Activated T-cell treated with anti-CD3 and anti-CD28 coated beads for 48 hours (primary cell): ENCODE results near the gene TMEM61.

Experiments
- DNase-seq: peaks from one replicate; pipeline ENCODE4 v3.0.0-alpha.2; 2020; ENCODE audit warnings: low read depth

Gene TMEM61

DNA sequence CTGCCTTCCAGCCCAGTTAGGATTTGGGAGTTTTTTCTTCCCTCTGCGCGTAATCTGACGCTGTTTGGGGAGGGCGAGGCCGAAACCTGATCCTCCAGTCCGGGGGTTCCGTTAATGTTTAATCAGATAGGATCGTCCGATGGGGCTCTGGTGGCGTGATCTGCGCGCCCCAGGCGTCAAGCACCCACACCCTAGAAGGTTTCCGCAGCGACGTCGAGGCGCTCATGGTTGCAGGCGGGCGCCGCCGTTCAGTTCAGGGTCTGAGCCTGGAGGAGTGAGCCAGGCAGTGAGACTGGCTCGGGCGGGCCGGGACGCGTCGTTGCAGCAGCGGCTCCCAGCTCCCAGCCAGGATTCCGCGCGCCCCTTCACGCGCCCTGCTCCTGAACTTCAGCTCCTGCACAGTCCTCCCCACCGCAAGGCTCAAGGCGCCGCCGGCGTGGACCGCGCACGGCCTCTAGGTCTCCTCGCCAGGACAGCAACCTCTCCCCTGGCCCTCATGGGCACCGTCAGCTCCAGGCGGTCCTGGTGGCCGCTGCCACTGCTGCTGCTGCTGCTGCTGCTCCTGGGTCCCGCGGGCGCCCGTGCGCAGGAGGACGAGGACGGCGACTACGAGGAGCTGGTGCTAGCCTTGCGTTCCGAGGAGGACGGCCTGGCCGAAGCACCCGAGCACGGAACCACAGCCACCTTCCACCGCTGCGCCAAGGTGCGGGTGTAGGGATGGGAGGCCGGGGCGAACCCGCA, 59.1 kb downstream of the TMEM61 start, which contains the start of gene PCSK9:
PCSK9 (plus strand) TSS at position 207 of the 741 bp plus-strand sequence; CDS start at position 497, 290 bp downstream.
- no peak for DNase-seq

DNA sequence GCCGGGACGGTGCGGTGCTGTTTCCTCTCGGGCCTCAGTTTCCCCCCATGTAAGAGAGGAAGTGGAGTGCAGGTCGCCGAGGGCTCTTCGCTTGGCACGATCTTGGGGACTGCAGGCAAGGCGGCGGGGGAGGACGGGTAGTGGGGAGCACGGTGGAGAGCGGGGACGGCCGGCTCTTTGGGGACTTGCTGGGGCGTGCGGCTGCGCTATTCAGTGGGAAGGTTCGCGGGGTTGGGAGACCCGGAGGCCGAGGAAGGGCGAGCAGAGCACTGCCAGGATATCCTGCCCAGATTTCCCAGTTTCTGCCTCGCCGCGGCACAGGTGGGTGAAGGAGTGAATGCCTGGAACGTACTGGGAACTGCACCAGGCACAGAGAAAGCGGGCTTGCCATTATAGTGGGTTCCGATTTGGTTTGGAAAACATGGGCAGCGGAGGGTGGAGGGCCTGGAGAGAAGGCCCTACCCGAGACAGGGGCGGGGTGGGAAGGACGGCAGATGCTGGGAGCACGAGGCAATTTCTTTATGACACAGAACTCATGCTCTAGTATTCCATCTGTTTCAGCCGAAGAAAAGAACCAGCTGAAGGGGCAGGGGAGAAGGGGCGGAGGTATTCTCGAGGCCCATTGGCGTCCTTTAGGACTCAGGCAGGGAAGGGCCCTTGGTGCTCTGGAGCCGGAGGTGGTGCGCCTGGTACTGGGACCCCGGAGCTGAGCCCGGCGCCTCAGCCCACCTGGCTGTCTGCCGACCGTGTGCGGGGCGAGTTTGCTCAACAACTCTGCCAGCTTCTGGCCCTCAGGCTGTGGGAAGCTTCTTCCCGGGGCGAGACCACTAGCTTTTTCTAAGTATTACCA, 59.9 kb downstream of the TMEM61 start:
- DNase-seq = no peak

DNA sequence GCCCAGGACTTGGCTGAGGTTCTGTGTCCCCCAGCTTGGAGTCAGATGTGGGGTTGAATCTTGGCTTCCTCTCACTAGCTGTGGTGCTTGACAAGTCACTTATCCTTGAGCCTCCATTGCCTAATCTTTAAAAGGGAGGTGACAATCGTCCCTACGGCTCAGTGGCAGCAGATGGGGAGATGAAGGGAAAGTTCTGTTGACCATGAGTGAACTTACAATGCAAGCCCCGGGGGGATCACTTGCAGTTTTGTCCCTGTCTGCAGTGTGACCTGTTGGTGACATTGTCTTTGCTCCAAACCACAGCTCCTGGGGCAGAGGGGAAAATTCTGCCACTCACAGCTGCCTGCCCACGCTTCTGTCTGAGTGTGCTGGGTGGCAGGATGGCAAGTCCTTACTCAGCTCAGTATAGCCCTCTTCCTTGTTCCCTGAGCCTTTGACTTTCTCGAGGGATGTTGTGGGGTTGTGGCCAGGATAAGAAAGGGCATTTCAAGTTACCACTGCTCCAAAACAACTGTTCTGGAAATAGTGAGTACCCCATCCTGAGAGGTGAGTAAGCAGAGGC, 60.6 kb downstream of the TMEM61 start:
- DNase-seq = no peak

DNA sequence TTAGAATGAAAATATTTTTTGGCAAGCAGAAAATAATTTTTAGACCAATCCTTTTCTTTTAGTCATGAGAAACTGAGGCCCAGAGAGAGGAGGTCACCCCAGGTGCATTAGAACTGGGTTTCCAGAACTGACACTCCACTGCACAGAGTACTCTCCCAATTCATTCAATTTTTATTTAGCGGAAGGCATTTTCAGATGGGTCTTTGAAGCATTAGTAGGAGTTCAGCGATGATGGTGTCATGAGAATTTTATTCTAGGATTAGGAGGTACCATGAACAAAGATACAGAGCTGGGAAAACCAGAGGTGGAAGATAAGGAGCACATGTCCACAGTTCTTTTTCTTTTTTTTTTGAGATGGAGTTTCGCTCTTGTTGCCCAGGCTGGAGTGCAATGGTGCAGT, 61.2 kb downstream of the TMEM61 start:
- DNase-seq = no peak
